BJ (cell line): ENCODE measurements around the gene CDH23. TPM values are rescaled to one million over a fixed set of nuclear protein-coding genes. Genes with fewer than 3 reads are reported as not detected.
A peak's percentile ranks its signal among the peaks of the same experiment; 100 is the strongest.

Source experiments
- CTCF ChIA-PET: fragments of 350-600 bp; formaldehyde crosslinking; extraction: SDS; loops from one replicate; lab custom pipeline; 2021; ENCODE audit warnings: antibody characterized with exemption, inconsistent platforms; lab: Yijun Ruan, JAX
- POLR2A ChIA-PET: fragments of 300-600 bp; sonication (Branson Sonifier 250); formaldehyde crosslinking; extraction: SDS; loops from one replicate; lab custom pipeline; 2021; ENCODE audit warnings: antibody characterized with exemption; lab: Charles Lee
- DNase-seq: peaks from one replicate; pipeline ENCODE4 v3.0.0-alpha.2; 2011; ENCODE audit warnings: low read depth
- H3K27me3 ChIP-seq: 2 replicates; pipeline ENCODE4 v1.6.0; 2011; ENCODE audit warnings: low read length; ENCODE audit not compliant: control insufficient read depth, insufficient read depth
- H3K36me3 ChIP-seq: 2 replicates; pipeline ENCODE4 v1.5.1; 2011; ENCODE audit warnings: low read length; ENCODE audit not compliant: control insufficient read depth, insufficient read depth
- H3K4me3 ChIP-seq: 2 replicates; pipeline ENCODE4 v1.5.1; 2011; ENCODE audit warnings: low read depth, mild to moderate bottlenecking, control low read depth, low read length
- polyA plus RNA-seq: library from polyadenylated mRNA; depleted of rRNA; stranded (reverse); fragments of >200 nt; gene quantifications from 2 replicates; pipeline ENCODE4 v1.2.3, GENCODE V29; 2011
- TF ChIP-seq, protein P1 (sequence below): IDR thresholded peaks from 2 replicates; pipeline ENCODE4 v1.5.1; 2011; ENCODE audit warnings: low read depth, mild to moderate bottlenecking, control low read depth, inconsistent platforms, low read length, moderate library complexity; ENCODE audit not compliant: insufficient read depth

The CDH23 gene
- polyA plus RNA-seq, 1 experiment: 0.05 TPM

DNA sequence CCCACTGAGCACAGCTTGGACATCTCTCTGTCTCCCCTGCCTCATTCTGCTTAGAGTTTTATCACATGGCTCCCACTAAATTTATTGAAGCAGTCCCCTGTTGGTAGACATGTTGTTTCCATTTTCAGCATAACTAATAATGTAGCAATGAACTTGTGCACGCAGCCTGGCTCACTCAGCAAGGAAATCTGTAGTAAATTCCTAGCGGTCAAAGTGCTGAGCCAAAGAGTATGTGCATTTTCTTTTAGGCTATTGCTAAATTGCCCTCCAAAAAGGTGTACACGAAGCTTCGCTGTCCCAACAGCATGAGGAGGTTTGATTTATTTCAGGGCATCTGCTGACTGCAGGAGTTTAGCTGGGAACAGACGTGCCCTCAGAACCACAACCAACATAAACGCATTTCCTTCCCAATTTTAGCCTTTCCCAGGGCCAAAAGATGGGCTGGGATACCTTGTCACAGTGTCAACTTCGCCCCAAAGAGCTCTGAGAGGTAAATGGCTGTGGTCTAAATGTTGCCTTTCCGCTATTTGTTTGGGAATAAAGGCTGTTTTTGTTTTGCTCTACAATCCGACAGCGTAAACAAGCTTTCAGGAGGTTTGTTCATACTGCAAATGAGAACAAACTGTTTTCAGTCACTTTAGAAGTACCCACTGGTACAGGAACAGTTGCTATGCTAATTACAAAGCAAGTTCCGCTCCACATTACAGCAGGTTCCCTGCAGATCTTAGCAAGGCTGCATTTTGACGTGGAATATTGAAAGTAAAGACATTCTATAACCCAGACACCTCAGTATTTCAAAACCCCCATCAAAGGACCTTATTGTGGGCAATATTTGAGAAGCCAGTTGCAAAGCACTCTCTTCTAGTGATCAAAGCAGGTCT, 359.8 kb downstream of the CDH23 start:
- Histone ChIP-seq H3K4me3 (no peak overlapping the region), H3K36me3 (peaks cover 51% of the 10 kb centered on the region), H3K27me3 (no peaks in the 10 kb centered on the region)
- ChIA-PET POLR2A (no interaction called here), CTCF (interaction anchor here (0.7 to 5.5 kb wide), 10 partner anchors 9 to 140 kb away, joined by 3 to 31 read pairs (median 4); partner anchors contain the start of gene VSIR)
- peak; percentile 74 for DNase-seq
- TF ChIP-seq, protein P1, sequence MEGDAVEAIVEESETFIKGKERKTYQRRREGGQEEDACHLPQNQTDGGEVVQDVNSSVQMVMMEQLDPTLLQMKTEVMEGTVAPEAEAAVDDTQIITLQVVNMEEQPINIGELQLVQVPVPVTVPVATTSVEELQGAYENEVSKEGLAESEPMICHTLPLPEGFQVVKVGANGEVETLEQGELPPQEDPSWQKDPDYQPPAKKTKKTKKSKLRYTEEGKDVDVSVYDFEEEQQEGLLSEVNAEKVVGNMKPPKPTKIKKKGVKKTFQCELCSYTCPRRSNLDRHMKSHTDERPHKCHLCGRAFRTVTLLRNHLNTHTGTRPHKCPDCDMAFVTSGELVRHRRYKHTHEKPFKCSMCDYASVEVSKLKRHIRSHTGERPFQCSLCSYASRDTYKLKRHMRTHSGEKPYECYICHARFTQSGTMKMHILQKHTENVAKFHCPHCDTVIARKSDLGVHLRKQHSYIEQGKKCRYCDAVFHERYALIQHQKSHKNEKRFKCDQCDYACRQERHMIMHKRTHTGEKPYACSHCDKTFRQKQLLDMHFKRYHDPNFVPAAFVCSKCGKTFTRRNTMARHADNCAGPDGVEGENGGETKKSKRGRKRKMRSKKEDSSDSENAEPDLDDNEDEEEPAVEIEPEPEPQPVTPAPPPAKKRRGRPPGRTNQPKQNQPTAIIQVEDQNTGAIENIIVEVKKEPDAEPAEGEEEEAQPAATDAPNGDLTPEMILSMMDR: no peak

DNA sequence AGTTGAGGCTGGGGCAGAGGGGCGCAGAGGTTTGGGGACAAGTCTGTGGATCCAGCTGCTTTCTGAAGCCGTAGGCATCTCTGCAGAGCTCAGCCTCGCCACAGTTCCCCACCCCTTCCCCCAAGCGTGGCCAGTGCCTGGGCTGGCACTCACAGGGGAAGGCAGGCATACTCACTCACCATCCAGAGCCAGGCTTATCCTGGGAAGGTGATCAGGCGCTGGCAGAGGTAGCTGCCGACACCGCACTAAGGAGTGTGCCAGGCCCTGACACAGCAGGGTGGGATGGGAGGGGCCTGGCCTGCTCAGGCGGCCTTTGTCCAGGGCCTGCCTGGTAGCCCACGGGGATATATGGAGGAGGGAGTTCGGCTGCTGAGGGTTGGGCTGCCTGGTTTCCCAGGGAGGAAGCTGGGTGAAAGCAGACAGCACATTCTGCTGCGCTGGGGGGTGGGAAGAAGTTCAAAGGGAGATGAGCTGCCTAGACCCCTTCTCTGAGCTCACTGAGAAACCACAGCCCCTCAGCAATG, 360.7 kb downstream of the CDH23 start:
- POLR2A ChIA-PET: no interaction called here
- TF ChIP-seq, protein P1: no peak
- H3K36me3 ChIP-seq: peaks cover 47% of the 10 kb centered on the region
- no peak for DNase-seq
- H3K4me3 ChIP-seq: no peak overlapping the region
- CTCF ChIA-PET: interaction anchor here (1.2 to 5.5 kb wide), 7 partner anchors 9 to 61 kb away, joined by 3 to 31 read pairs (median 4); partner anchors contain the start of gene VSIR
- H3K27me3 ChIP-seq: no peaks in the 10 kb centered on the region

DNA sequence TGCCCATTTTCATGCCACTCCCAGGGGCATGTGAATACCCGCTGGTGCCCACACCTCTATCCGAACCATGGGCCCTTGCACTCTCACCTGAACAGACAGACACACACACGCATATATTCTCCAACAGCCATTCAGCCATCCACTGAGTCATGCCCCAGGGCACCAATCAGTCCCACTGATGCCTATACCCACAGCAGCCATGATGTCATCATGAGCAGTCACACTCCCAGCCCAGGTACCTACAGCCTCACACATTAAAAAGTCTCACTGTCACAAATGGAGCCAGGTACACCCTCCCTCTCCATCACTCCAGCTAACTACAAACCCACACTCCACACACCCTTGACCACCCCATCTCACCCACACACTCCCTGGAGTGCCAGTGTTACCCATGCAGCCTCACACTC, 364.4 kb downstream of the CDH23 start:
- POLR2A ChIA-PET: no interaction called here
- DNase-seq: no peak
- CTCF ChIA-PET: interaction anchor here (4.3 kb wide), 1 partner anchor 12 kb away, joined by 17 read pairs; the partner anchor contains the start of gene VSIR
- no peak overlapping the region for H3K4me3 ChIP-seq
- peaks cover 25% of the 10 kb centered on the region for H3K36me3 ChIP-seq
- TF ChIP-seq, protein P1: no peak
- no peaks in the 10 kb centered on the region for H3K27me3 ChIP-seq

DNA sequence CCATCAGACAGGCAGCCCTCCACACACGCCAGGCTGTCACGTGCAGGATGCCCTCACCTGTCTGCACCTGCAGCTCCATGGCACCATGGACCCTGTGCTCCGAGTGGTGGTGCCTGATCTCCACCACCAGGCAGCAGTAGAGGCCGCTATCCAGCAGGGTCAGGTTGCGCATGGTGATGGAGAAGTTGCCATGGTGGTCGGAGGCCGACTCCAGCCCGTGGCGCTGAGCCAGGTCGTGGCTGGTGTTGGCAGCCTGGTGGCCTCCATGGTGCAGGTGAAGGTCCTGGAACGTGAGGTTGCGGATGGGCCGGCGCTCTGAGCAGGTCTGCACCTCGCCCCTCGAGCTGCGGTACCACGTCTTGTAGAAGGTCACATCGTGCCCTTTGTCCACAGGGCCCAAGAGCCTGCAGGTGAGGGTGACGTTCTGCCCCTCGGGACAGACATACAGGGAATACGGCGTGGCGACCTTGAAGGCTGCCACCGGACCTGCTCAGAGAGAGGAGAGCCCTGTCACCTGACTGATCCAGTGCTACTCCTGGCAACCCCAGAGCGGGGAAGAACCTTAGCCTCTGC, 364.9 kb downstream of the CDH23 start:
- CTCF ChIA-PET: interaction anchor here (4.3 kb wide), 1 partner anchor 12 kb away, joined by 17 read pairs; the partner anchor contains the start of gene VSIR
- TF ChIP-seq, protein P1: no peak
- DNase-seq: no peak

DNA sequence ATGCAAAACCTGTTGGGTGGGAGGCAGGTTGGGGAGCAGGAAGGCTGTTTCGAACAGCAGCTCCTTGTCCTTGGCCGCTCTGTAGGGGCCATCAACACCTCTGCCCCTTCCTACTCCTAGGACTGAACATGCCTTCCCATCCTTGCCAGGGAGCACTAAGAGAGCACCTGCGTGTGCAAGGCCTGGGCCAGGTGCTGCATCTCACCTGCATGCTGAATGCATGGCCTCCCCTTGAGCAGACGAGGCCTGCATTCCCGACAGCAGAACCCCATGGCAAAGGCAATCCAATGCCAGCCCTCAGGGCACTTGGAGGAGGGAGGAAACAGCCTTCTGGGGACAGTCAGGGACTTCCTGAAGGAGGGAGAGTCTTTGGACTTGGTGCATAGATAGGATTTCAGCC, 365.6 kb downstream of the CDH23 start:
- Histone ChIP-seq H3K36me3 (peaks cover 24% of the 10 kb centered on the region), H3K4me3 (no peak overlapping the region), H3K27me3 (no peaks in the 10 kb centered on the region)
- DNase-seq: no peak
- TF ChIP-seq, protein P1: no peak
- POLR2A ChIA-PET: interaction anchor here (0.6 to 0.8 kb wide), 2 partner anchors 11 to 492 kb away, joined by 3 to 5 read pairs; no protein-coding TSS in a partner anchor
- CTCF ChIA-PET: interaction anchor here (1.3 to 4.3 kb wide), 2 partner anchors 11 to 24 kb away, joined by 4 to 17 read pairs; partner anchors contain the start of gene VSIR

More for the DNA sequence above, 364.9 kb downstream of the CDH23 start:
- no peaks in the 10 kb centered on the region for H3K27me3 ChIP-seq
- no peak overlapping the region for H3K4me3 ChIP-seq
- peaks cover 25% of the 10 kb centered on the region for H3K36me3 ChIP-seq
- POLR2A ChIA-PET: no interaction called here
